WTC11 (cell line): ENCODE data around the gene PURB. TPM values are rescaled to one million over a fixed set of nuclear protein-coding genes. Genes with fewer than 3 reads are reported as not detected.

Source experiments
- ATAC-seq: fragments of 200-7000 bp; cut with Tn5 transposase; 2 replicates; pipeline ENCODE4 v1.10.0; 2021; ENCODE audit warnings: mild to moderate bottlenecking, moderate library complexity
- CTCF ChIA-PET: fragments of 300-600 bp; sonication (Branson Sonifier 250); formaldehyde crosslinking; loops from one replicate; lab custom pipeline; 2021; ENCODE audit warnings: antibody characterized with exemption; lab: Charles Lee
- POLR2A ChIA-PET: fragments of 350-600 bp; sonication (Branson Sonifier 250); formaldehyde crosslinking; loops from one replicate; lab custom pipeline; 2021; ENCODE audit warnings: antibody characterized with exemption; lab: Charles Lee
- DNase-seq: peaks from one replicate; pipeline ENCODE4 v3.0.0; 2021; ENCODE audit warnings: low spot score
- H3K27ac Mint-ChIP-seq: 2 replicates; pipeline ENCODE4 v1.8.0; 2021; ENCODE audit warnings: mixed read lengths
- H3K27me3 Mint-ChIP-seq: 2 replicates; pipeline ENCODE4 v1.8.0; 2021; ENCODE audit warnings: low read depth, mild to moderate bottlenecking, moderate library complexity, mixed read lengths
- H3K36me3 Mint-ChIP-seq: 2 replicates; pipeline ENCODE4 v1.8.0; 2021; ENCODE audit warnings: mixed read lengths
- H3K4me1 Mint-ChIP-seq: 2 replicates; pipeline ENCODE4 v1.8.0; 2022; ENCODE audit warnings: mixed read lengths
- H3K4me3 Mint-ChIP-seq: 2 replicates; pipeline ENCODE4 v1.8.0; 2021; ENCODE audit warnings: mild to moderate bottlenecking, moderate library complexity, mixed read lengths
- H3K9me3 Mint-ChIP-seq: 2 replicates; pipeline ENCODE4 v1.8.0; 2021; ENCODE audit warnings: mixed read lengths
- ATF6 ChIP-seq: sonication (generic); formaldehyde crosslinking; IDR thresholded peaks from 2 replicates; pipeline ENCODE4 v1.8.1; 2023; ENCODE audit warnings: mild to moderate bottlenecking, missing genetic modification reagents
- ELF4 ChIP-seq: sonication (generic); formaldehyde crosslinking; IDR thresholded peaks from 2 replicates; pipeline ENCODE4 v1.8.1; 2022; ENCODE audit warnings: low read depth, mild to moderate bottlenecking, moderate library complexity, missing genetic modification reagents
- ETV6 ChIP-seq: sonication (generic); formaldehyde crosslinking; IDR thresholded peaks from 2 replicates; pipeline ENCODE4 v1.8.1; 2022; ENCODE audit warnings: mild to moderate bottlenecking, missing genetic modification reagents
- FOXJ3 ChIP-seq: sonication (generic); formaldehyde crosslinking; IDR thresholded peaks from 2 replicates; pipeline ENCODE4 v1.9.0; 2021; ENCODE audit warnings: missing genetic modification reagents, mild to moderate bottlenecking, borderline replicate concordance
- GABPB1 ChIP-seq: sonication (generic); formaldehyde crosslinking; IDR thresholded peaks from 2 replicates; pipeline ENCODE4 v1.8.1; 2023; ENCODE audit warnings: mild to moderate bottlenecking, missing genetic modification reagents
- GRHL2 ChIP-seq: fragments of 250-450 bp; sonication (Bioruptor Pico); IDR thresholded peaks from 2 replicates; pipeline ENCODE4 v1.8.0; 2022; ENCODE audit warnings: mild to moderate bottlenecking, moderate library complexity; ENCODE audit not compliant: insufficient replicate concordance, severe bottlenecking
- GTF2I ChIP-seq: fragments of 250-450 bp; sonication (Bioruptor Pico); conservative IDR thresholded peaks from 2 replicates; pipeline ENCODE4 v1.4.0; 2021; ENCODE audit warnings: mild to moderate bottlenecking
- IRF2 ChIP-seq: sonication (generic); formaldehyde crosslinking; IDR thresholded peaks from 2 replicates; pipeline ENCODE4 v1.8.0; 2022; ENCODE audit warnings: low read depth, missing genetic modification reagents, borderline replicate concordance
- JAZF1 ChIP-seq: fragments of 250-450 bp; sonication (Bioruptor Pico); IDR thresholded peaks from 2 replicates; pipeline ENCODE4 v1.9.0; 2021; ENCODE audit warnings: moderate library complexity, mild to moderate bottlenecking, inconsistent platforms
- KAT7 ChIP-seq: sonication (generic); formaldehyde crosslinking; IDR thresholded peaks from 2 replicates; pipeline ENCODE4 v1.8.1; 2023; ENCODE audit warnings: missing genetic modification reagents, mild to moderate bottlenecking, borderline replicate concordance
- SOX15 ChIP-seq: fragments of 250-450 bp; sonication (Bioruptor Pico); IDR thresholded peaks from 2 replicates; pipeline ENCODE4 v1.9.0; 2021; ENCODE audit warnings: mild to moderate bottlenecking
- SP1 ChIP-seq: sonication (generic); formaldehyde crosslinking; conservative IDR thresholded peaks from 2 replicates; pipeline ENCODE4 v1.8.1; 2022; ENCODE audit warnings: missing genetic modification reagents
- STAT6 ChIP-seq: sonication (generic); formaldehyde crosslinking; conservative IDR thresholded peaks from 2 replicates; pipeline ENCODE4 v1.8.1; 2023; ENCODE audit warnings: mild to moderate bottlenecking, low read depth, missing genetic modification reagents, moderate library complexity
- TCF7 ChIP-seq: sonication (generic); formaldehyde crosslinking; IDR thresholded peaks from 2 replicates; pipeline ENCODE4 v1.8.0; 2022; ENCODE audit warnings: mild to moderate bottlenecking, low read depth, missing genetic modification reagents, moderate library complexity
- TEAD1 ChIP-seq: sonication (generic); formaldehyde crosslinking; IDR thresholded peaks from 2 replicates; pipeline ENCODE4 v1.8.0; 2022; ENCODE audit warnings: mild to moderate bottlenecking, missing genetic modification reagents
- ZNF138 ChIP-seq: sonication (generic); formaldehyde crosslinking; conservative IDR thresholded peaks from 2 replicates; pipeline ENCODE4 v1.8.1; 2022; ENCODE audit warnings: mild to moderate bottlenecking, moderate library complexity, missing genetic modification reagents
- ZNF219 ChIP-seq: sonication (generic); formaldehyde crosslinking; IDR thresholded peaks from 2 replicates; pipeline ENCODE4 v1.8.0; 2023; ENCODE audit warnings: missing genetic modification reagents, mild to moderate bottlenecking, borderline replicate concordance
- ZNF263 ChIP-seq: sonication (generic); formaldehyde crosslinking; IDR thresholded peaks from 2 replicates; pipeline ENCODE4 v1.8.1; 2022; ENCODE audit warnings: low read depth, mild to moderate bottlenecking, moderate library complexity, missing genetic modification reagents
- ZNF512 ChIP-seq: sonication (generic); formaldehyde crosslinking; IDR thresholded peaks from 2 replicates; pipeline ENCODE4 v1.8.1; 2022; ENCODE audit warnings: missing genetic modification reagents, borderline replicate concordance
- ZSCAN18 ChIP-seq: fragments of 250-450 bp; sonication (Bioruptor Pico); IDR thresholded peaks from 2 replicates; pipeline ENCODE4 v2.1.2; 2022; ENCODE audit warnings: mild to moderate bottlenecking, moderate library complexity
- total RNA-seq: library from RNA; stranded (reverse); gene quantifications from 3 replicates; pipeline ENCODE4 v1.2.3, GENCODE V29; 2021
- TF ChIP-seq, protein P1 (sequence below): sonication (generic); formaldehyde crosslinking; conservative IDR thresholded peaks from 2 replicates; pipeline ENCODE4 v1.8.1; 2022; ENCODE audit warnings: mild to moderate bottlenecking, missing genetic modification reagents
- TF ChIP-seq, protein P2 (sequence below): fragments of 250-450 bp; sonication (Bioruptor Pico); IDR thresholded peaks from 2 replicates; pipeline ENCODE4 v1.9.0; 2021; ENCODE audit warnings: mild to moderate bottlenecking, borderline replicate concordance

PURB gene
- total RNA-seq, 1 experiment from 2014 or later = 22.1 TPM

DNA sequence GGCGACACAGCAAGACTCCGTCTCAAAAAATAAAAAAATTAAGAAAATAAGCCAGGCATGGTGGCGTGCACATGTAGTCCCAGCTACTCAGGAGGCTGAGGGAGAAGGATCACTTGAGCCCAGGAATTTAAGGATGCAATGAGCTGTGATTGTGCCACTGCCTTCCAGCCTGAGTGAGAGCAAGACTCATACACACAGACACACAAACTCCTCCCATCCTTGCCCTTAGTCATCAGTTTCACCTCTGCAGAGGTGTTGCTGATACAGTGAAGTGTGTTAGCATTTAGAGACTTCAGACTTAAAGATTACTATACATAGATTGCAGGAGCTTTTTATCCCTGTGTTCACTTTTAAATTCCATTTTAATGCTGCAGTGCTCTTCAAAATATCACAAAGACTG lies 31.9 kb downstream of the PURB start (continued):
- TF ChIP-seq FOXJ3 (CRISPR knock-in tag) = no peak
- no peak for TF ChIP-seq GRHL2 (CRISPR knock-in tag)
- no peak for TF ChIP-seq GTF2I (CRISPR knock-in tag)
- no peak for TF ChIP-seq GABPB1
- TF ChIP-seq SOX15 (CRISPR knock-in tag) = no peak
- TF ChIP-seq TEAD1 (CRISPR knock-in tag) = no peak

DNA sequence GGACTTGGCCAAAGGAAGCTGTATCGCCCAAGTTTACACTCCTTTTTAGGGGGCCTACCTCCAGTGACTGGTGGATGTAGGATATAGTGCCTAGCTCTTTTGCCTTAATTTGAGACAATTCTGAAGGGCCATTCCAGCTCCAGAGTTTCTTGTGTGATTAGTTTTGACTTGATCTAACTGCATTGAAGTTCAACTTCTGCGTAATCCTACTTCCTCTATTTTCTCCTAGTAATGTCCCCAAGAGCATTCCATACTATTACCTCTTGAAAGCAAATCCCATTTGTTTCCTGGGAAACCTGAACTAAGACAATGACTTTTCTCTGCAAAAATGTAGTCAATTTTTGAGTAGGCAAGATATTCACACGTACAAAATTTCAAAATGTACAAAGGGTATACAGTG lies 32.7 kb downstream of the PURB start:
- no peaks in the 10 kb centered on the region for H3K9me3 Mint-ChIP-seq
- H3K36me3 Mint-ChIP-seq = no peaks in the 10 kb centered on the region
- POLR2A ChIA-PET = no interaction called here
- CTCF ChIA-PET = no interaction called here
- H3K4me3 Mint-ChIP-seq = no peak overlapping the region
- no peak for ATAC-seq
- DNase-seq = no peak
- no peaks in the 10 kb centered on the region for H3K4me1 Mint-ChIP-seq
- H3K27me3 Mint-ChIP-seq = no peaks in the 10 kb centered on the region; the same call in 1 of the 2 replicates
- TF ChIP-seq ETV6 (no peak), ZSCAN18 (no peak), JAZF1 (no peak), STAT6 (CRISPR knock-in tag) (no peak)
- TF ChIP-seq, protein P1, sequence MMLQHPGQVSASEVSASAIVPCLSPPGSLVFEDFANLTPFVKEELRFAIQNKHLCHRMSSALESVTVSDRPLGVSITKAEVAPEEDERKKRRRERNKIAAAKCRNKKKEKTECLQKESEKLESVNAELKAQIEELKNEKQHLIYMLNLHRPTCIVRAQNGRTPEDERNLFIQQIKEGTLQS (CRISPR knock-in tag) = no peak
- TF ChIP-seq, protein P2, sequence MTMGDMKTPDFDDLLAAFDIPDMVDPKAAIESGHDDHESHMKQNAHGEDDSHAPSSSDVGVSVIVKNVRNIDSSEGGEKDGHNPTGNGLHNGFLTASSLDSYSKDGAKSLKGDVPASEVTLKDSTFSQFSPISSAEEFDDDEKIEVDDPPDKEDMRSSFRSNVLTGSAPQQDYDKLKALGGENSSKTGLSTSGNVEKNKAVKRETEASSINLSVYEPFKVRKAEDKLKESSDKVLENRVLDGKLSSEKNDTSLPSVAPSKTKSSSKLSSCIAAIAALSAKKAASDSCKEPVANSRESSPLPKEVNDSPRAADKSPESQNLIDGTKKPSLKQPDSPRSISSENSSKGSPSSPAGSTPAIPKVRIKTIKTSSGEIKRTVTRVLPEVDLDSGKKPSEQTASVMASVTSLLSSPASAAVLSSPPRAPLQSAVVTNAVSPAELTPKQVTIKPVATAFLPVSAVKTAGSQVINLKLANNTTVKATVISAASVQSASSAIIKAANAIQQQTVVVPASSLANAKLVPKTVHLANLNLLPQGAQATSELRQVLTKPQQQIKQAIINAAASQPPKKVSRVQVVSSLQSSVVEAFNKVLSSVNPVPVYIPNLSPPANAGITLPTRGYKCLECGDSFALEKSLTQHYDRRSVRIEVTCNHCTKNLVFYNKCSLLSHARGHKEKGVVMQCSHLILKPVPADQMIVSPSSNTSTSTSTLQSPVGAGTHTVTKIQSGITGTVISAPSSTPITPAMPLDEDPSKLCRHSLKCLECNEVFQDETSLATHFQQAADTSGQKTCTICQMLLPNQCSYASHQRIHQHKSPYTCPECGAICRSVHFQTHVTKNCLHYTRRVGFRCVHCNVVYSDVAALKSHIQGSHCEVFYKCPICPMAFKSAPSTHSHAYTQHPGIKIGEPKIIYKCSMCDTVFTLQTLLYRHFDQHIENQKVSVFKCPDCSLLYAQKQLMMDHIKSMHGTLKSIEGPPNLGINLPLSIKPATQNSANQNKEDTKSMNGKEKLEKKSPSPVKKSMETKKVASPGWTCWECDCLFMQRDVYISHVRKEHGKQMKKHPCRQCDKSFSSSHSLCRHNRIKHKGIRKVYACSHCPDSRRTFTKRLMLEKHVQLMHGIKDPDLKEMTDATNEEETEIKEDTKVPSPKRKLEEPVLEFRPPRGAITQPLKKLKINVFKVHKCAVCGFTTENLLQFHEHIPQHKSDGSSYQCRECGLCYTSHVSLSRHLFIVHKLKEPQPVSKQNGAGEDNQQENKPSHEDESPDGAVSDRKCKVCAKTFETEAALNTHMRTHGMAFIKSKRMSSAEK (CRISPR knock-in tag) = no peak
- no peak overlapping the region for H3K27ac Mint-ChIP-seq

GRCh38 chr7:44849885-44850544 lies 35.3 kb downstream of the PURB start:
- ChIA-PET POLR2A (interaction anchor here (1.5 kb wide), 1 partner anchor 35 kb away, joined by 7 read pairs; the partner anchor contains the start of gene PURB), CTCF (no interaction called here)
- Mint-ChIP-seq H3K4me3 (peak overlapping the region; percentile 99), H3K9me3 (no peaks in the 10 kb centered on the region), H3K4me1 (peaks cover 13% of the 10 kb centered on the region), H3K36me3 (no peaks in the 10 kb centered on the region), H3K27ac (peak overlapping the region; percentile 45; the same call in 1 of the 2 replicates), H3K27me3 (no peaks in the 10 kb centered on the region; the same call in 1 of the 2 replicates)
- TF ChIP-seq ATF6 (CRISPR knock-in tag) (no peak), SP1 (CRISPR knock-in tag) (no peak), KAT7 (CRISPR knock-in tag) (no peak), ZNF138 (CRISPR knock-in tag) (no peak), TCF7 (no peak), ELF4 (CRISPR knock-in tag) (no peak), ZNF263 (no peak), ZNF219 (no peak), IRF2 (no peak), ZNF512 (CRISPR knock-in tag) (no peak)
- DNase-seq = no peak
- no peak for ATAC-seq
